ENCODE measurements around the gene TIPARP. TPM values are rescaled to one million over a fixed set of nuclear protein-coding genes. Genes with fewer than 3 reads are reported as not detected.
"Not testable (repeated sequence)": the region's sequence is repeated elsewhere in the genome, so short reads cannot be mapped to it uniquely, and the experiment has no call there.

Gene TIPARP
- total RNA-seq, 1 donor from 2014 or later = 58.0 TPM

DNA sequence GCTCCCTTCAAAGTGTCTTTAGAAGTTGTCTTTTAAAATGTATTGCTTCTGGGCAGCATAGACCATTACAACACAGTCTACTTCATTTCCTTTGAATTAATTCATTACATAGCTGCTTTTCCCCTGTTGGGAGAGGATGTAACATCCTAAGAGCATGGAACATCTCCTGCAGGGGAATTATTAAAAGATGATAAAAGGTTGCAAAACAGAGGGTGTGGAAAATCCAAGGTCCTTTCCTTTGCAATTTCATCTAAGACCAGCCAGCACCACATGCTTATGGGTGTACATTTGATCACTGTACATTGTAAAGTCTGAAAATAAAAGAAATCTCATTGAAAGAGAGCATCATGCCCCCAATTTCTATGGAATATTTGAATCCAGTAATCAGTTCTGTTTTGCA lies 57.4 kb downstream of the TIPARP start:
- no peak for DNase-seq
- intact Hi-C loops (cut with DNase I) = no loop called here
- no peak for ATAC-seq

DNA sequence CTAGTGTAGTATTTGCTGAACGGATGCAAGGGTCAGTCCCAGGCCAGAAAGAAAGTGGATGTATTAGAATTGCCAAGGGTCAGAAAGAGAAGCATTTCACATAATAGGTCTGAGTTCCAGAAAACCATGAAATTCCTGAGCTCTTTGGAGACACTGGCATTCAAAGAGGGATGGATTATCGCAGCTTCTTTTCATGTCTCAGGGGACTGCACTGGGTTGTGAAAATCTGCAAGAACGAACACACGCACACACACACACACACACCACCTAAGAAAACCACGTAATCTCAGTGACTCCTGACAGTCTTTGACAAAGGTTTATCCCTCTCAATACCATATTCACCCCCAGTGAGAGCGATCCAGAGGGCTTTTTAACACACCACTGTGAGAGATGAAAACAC lies 57.9 kb downstream of the TIPARP start:
- no peak for ATAC-seq
- Histone ChIP-seq H3K36me3 (no peaks in the 10 kb centered on the region), H3K27me3 (ENCODE audit: low read depth) (no peaks in the 10 kb centered on the region), H3K27ac (no peak overlapping the region), H3K4me1 (no peaks in the 10 kb centered on the region), H3K9me3 (no peaks in the 10 kb centered on the region), H3K4me3 (no peak overlapping the region)
- TF ChIP-seq, protein P1, sequence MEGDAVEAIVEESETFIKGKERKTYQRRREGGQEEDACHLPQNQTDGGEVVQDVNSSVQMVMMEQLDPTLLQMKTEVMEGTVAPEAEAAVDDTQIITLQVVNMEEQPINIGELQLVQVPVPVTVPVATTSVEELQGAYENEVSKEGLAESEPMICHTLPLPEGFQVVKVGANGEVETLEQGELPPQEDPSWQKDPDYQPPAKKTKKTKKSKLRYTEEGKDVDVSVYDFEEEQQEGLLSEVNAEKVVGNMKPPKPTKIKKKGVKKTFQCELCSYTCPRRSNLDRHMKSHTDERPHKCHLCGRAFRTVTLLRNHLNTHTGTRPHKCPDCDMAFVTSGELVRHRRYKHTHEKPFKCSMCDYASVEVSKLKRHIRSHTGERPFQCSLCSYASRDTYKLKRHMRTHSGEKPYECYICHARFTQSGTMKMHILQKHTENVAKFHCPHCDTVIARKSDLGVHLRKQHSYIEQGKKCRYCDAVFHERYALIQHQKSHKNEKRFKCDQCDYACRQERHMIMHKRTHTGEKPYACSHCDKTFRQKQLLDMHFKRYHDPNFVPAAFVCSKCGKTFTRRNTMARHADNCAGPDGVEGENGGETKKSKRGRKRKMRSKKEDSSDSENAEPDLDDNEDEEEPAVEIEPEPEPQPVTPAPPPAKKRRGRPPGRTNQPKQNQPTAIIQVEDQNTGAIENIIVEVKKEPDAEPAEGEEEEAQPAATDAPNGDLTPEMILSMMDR (IDR thresholded peaks at IDR 0.05) = no peak
- intact Hi-C loops (cut with DNase I) = no loop called here
- DNase-seq = no peak

More for the DNA sequence above, 57.4 kb downstream of the TIPARP start:
- Histone ChIP-seq H3K9me3 (no peaks in the 10 kb centered on the region), H3K27ac (no peak overlapping the region), H3K4me1 (no peaks in the 10 kb centered on the region), H3K27me3 (ENCODE audit: low read depth) (no peaks in the 10 kb centered on the region), H3K36me3 (no peaks in the 10 kb centered on the region), H3K4me3 (no peak overlapping the region)
- TF ChIP-seq, protein P1 (IDR thresholded peaks at IDR 0.05) = no peak

DNA sequence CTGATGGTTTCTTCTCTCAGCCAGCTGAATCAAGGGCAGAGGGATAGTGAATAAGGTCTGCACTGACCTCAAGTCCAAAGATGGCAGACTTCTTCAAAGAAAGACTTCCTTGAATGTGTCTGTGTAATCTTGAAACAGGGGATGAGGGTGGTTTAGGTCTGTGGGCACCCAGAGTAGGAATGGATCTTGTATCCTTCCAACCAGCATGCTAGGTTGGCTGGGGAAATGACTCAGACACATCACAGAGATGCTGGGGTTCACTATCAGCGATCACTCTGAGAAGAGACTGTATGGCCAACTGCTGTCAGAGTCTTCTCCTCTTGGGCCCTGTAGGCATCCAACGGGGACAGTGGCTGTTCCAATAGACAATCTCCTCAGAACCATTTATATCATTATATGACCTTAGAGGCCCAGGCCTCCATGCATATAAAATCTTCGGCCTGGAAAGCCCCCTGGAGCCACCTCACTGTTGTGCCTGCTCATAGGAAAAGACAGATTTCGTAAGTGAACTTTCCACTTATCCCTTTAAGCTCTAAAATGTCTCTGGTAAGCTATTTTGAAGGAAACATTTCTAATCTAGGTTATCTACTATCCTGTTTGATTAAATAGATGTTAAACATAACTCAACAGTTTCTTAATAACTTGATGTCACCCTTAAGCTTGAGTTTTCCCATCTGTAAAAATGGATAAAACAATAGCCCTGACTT lies 58.5 kb downstream of the TIPARP start:
- intact Hi-C loops (cut with DNase I) = no loop called here
- no peaks in the 10 kb centered on the region for H3K36me3 ChIP-seq
- no peak overlapping the region for H3K27ac ChIP-seq
- no peaks in the 10 kb centered on the region for H3K4me1 ChIP-seq
- ATAC-seq (no peak), DNase-seq (no peak)
- H3K27me3 ChIP-seq (ENCODE audit: low read depth) = no peaks in the 10 kb centered on the region
- H3K4me3 ChIP-seq = no peak overlapping the region
- TF ChIP-seq, protein P1 (IDR thresholded peaks at IDR 0.05) = no peak
- H3K9me3 ChIP-seq = no peaks in the 10 kb centered on the region

DNA sequence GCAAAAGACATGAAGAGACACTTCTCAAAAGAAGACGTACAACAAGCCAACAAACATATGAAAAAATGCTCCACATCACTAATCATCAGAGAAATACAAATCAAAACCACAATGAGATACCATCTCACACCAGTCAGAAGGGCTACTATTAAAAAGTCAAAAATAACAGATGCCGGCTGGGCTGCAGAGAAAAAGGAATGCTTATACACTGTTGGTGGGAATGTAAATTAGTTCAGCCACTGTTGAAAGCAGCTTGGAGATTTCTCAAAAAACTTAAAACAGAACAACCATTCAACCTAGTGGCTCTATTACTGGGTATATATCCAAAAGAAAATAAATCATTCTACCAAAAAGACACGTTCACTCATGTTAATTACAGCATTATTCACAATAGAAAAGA lies 60.3 kb downstream of the TIPARP start:
- H3K36me3 ChIP-seq; H3K27ac ChIP-seq; ATAC-seq; H3K9me3 ChIP-seq; H3K27me3 ChIP-seq (ENCODE audit: low read depth); intact Hi-C loops (cut with DNase I); H3K4me1 ChIP-seq; DNase-seq; H3K4me3 ChIP-seq: not testable (repeated sequence)

DNA sequence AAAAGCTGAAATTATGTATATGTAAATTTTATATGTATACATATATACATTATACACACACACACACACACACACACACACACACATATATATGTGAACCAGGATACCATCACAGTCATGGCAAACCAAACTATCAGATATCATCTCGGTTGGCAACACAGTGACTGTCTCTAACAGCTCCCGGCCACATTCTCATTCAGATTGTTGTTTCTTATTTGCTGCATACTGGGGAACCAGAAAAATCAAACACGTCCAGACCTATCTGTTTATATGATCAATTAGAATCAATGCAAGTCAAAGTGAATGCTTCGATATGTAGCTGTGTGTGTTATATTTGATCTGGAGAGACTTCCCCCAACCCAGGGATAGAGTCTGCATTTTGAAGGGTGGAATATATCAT lies 61.1 kb downstream of the TIPARP start:
- H3K4me3 ChIP-seq = no peak overlapping the region
- H3K27me3 ChIP-seq (ENCODE audit: low read depth) = no peaks in the 10 kb centered on the region
- no peak overlapping the region for H3K27ac ChIP-seq
- TF ChIP-seq, protein P1 (IDR thresholded peaks at IDR 0.05) = no peak
- no peaks in the 10 kb centered on the region for H3K9me3 ChIP-seq
- no peaks in the 10 kb centered on the region for H3K4me1 ChIP-seq
- ATAC-seq (no peak), DNase-seq (no peak)
- intact Hi-C loops (cut with DNase I) = no loop called here
- H3K36me3 ChIP-seq = no peaks in the 10 kb centered on the region

DNA sequence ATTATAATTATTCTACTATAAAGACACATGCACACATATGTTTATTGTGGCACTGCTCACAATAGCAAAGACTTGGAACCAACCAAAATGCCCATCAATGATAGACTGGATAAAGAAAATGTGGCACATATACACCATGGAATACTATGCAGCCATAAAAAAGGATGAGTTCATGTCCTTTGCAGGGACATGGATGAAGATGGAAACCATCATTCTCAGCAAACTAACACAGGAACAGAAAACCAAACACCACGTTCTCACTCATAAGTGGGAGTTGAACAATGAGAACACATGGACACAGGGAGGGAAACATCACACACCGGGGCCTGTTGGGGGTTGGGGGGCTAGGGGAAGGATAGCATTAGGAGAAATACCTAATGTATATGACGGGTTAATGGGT lies 62.7 kb downstream of the TIPARP start:
- ATAC-seq; H3K4me1 ChIP-seq; H3K36me3 ChIP-seq; H3K27ac ChIP-seq; H3K9me3 ChIP-seq; DNase-seq; intact Hi-C loops (cut with DNase I); H3K4me3 ChIP-seq; H3K27me3 ChIP-seq (ENCODE audit: low read depth): not testable (repeated sequence)

All from lower lobe of right lung (tissue), 2 donors.